ENCODE results near the gene SLC22A6. TPM values are rescaled to one million over a fixed set of nuclear protein-coding genes. Genes with fewer than 3 reads are reported as not detected.

SLC22A6 gene
- total and polyA plus RNA-seq, 2 of the 13 experiments (the other 11 are each of a cell fraction or from before 2014, with no cell fraction given) = not detected

DNA sequence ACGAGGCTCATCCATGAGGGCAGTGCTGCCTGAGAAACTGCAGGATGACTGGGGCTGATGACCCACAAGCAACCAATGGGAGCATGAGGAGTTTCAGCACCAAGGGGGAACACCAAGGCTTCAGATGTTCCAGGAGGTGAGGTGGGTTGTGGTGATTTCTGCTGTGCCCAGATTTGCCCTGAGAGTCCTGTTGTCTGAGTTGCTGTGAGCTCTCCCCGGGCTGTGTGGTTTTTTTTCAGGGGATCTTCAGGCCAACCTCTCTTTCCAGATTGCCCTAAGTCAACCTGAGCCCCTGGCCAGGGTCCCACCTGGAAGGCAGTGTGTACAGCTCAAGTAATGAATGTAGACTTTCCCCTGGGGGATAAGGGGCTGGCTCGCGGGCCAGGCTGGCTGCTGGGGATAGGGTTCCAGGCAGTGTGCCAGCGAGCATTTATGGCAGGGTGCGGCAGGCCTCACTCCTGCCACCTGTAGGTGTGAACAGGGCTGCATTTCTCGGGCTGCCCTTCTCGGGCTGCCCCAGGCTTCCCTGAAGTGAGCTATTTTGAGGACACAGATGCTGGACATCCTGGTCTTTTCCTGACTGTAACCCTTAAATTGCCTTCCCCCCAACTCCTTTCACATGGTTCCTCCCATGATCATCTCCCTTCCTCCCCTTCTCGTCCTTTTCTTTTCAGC lies 9.8 kb downstream of the SLC22A6 start (continued):
- TF ChIP-seq, protein P1, sequence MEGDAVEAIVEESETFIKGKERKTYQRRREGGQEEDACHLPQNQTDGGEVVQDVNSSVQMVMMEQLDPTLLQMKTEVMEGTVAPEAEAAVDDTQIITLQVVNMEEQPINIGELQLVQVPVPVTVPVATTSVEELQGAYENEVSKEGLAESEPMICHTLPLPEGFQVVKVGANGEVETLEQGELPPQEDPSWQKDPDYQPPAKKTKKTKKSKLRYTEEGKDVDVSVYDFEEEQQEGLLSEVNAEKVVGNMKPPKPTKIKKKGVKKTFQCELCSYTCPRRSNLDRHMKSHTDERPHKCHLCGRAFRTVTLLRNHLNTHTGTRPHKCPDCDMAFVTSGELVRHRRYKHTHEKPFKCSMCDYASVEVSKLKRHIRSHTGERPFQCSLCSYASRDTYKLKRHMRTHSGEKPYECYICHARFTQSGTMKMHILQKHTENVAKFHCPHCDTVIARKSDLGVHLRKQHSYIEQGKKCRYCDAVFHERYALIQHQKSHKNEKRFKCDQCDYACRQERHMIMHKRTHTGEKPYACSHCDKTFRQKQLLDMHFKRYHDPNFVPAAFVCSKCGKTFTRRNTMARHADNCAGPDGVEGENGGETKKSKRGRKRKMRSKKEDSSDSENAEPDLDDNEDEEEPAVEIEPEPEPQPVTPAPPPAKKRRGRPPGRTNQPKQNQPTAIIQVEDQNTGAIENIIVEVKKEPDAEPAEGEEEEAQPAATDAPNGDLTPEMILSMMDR (CRISPR knock-in tag; IDR thresholded peaks at IDR 0.05) = peak; percentile 60
- TF ChIP-seq ZNF337 (CRISPR knock-in tag; IDR thresholded peaks at IDR 0.05; ENCODE audit: borderline replicate concordance, low read depth) (no peak), STAG1 (CRISPR knock-in tag; IDR thresholded peaks at IDR 0.05) (peak; percentile 36; the same call in 1 of the 2 replicates), ZNF687 (CRISPR knock-in tag; IDR thresholded peaks at IDR 0.05) (0 out of 2 replicates have a peak, but pooled peaks have one; percentile 14)

- TF ChIP-seq KDM5A (IDR thresholded peaks at IDR 0.05; ENCODE audit: borderline replicate concordance, low read length) (no peak), HNF1B (CRISPR knock-in tag; IDR thresholded peaks at IDR 0.05) (no peak), ZNF143 (CRISPR knock-in tag; IDR thresholded peaks at IDR 0.05) (no peak), KAT2B (IDR thresholded peaks at IDR 0.05; ENCODE audit: borderline replicate concordance, low read depth, low read length) (no peak), KDM1A (CRISPR knock-in tag; IDR thresholded peaks at IDR 0.05) (no peak), ZNF180 (CRISPR knock-in tag; IDR thresholded peaks at IDR 0.05; ENCODE audit: borderline replicate concordance, low read depth) (no peak), ZNF616 (CRISPR knock-in tag; IDR thresholded peaks at IDR 0.05; ENCODE audit: low read depth) (no peak), ZNF431 (CRISPR knock-in tag; IDR thresholded peaks at IDR 0.05; ENCODE audit: borderline replicate concordance, low read depth) (no peak)
- Histone ChIP-seq H3K4me3 (replicated peaks in 1 of 3; ENCODE audit: insufficient read depth in 1 of 3, low read depth in 2 of 3, low read length in 3 of 3) (no peak overlapping the region), H3K4me2 (ENCODE audit: low read depth, low read length) (no peak overlapping the region), H3K9ac (ENCODE audit: insufficient read depth, low read depth, low read length) (no peak overlapping the region), H3K27ac (ENCODE audit: extremely low read length, insufficient read depth, low read length) (no peak overlapping the region), H4K20me1 (ENCODE audit: insufficient read depth, low read length) (no peaks in the 10 kb centered on the region), H3K4me1 (ENCODE audit: insufficient read depth, low read length) (no peaks in the 10 kb centered on the region), H3K9me3 (ENCODE audit: low read length) (no peaks in the 10 kb centered on the region), H3K79me2 (ENCODE audit: insufficient read depth, low read length) (no peaks in the 10 kb centered on the region), H3K27me3 (ENCODE audit: control insufficient read depth in 1 of 2, insufficient read depth in 2 of 2, low read length in 2 of 2) (peaks cover 0 to 8% of the 10 kb centered on the region in 2 experiments; a peak in 3 of 5 replicates), H3K36me3 (replicated peaks in 1 of 2; ENCODE audit: control insufficient read depth in 1 of 2, insufficient read depth in 2 of 2, low read length in 2 of 2) (no peaks in the 10 kb centered on the region), H2AFZ (ENCODE audit: low read length) (no peak overlapping the region)
- no peak for FAIRE-seq
- ChIA-PET CTCF (ENCODE audit: low intra/inter-chr PET ratio, low total read pairs) (no interaction called here), POLR2A (no interaction called here)
- DNase-seq (ENCODE audit: low spot score) = no peak
- ATAC-seq = no peak
- in situ Hi-C loops (cut with HindIII; ENCODE audit: extremely low pct_ligation_motif_present, low pct_unique_long_range_greater_than_20kb) (no loop called here), intact Hi-C loops (cut with micrococcal nuclease; ENCODE audit: unreplicated experiment) (no loop called here)
- BruUV-seq (replicated peaks) = no TSS peak
- 29% methylated on average over 1 of the region's 2 CpGs for WGBS (ENCODE audit: low lambda C conversion rate)
These were observed 19.2 kb downstream of the SLC22A6 start for GRCh38 chr11:62965574-62965973.

Data from HepG2 (cell line).